Naive B cell (primary cell): ENCODE data around the gene GDF10. TPM values are rescaled to one million over a fixed set of nuclear protein-coding genes. Genes with fewer than 3 reads are reported as not detected.
A peak's percentile ranks its signal among the peaks of the same experiment; 100 is the strongest.

Experiments used
- ATAC-seq, 2 donors: fragments of 150-1000 bp; cut with Tn5 transposase; 2 replicates each; pipeline ENCODE4 v1.10.0; 2021; ENCODE audit warnings: low read depth in 2 of 2, mild to moderate bottlenecking in 2 of 2, moderate library complexity in 2 of 2
- DNase-seq: peaks from one replicate; pipeline ENCODE4 v3.0.0; 2022
- H3K27ac Mint-ChIP-seq, 6 donors: one replicate each; pipeline ENCODE4 v1.8.0; 2020 to 2022; ENCODE audit warnings: mild to moderate bottlenecking in 6 of 6, mixed read lengths in 6 of 6, moderate library complexity in 5 of 6, inconsistent platforms in 2 of 6
- H3K27me3 Mint-ChIP-seq, 3 donors: one replicate each; pipeline ENCODE4 v1.8.0; 2021 to 2022; ENCODE audit warnings: mixed read lengths in 3 of 3, mild to moderate bottlenecking in 1 of 3
- H3K36me3 Mint-ChIP-seq, 2 donors: one replicate each; pipeline ENCODE4 v1.8.0; 2020 to 2022; ENCODE audit warnings: mixed read lengths in 2 of 2, inconsistent platforms in 1 of 2, mild to moderate bottlenecking in 1 of 2
- H3K4me1 Mint-ChIP-seq, 3 donors: one replicate each; pipeline ENCODE4 v1.8.0; 2020 to 2022; ENCODE audit warnings: mixed read lengths in 3 of 3, inconsistent platforms in 1 of 3, mild to moderate bottlenecking in 1 of 3, moderate library complexity in 1 of 3
- H3K4me3 Mint-ChIP-seq, 8 donors: one replicate each; pipeline ENCODE4 v1.8.0; 2020 to 2022; ENCODE audit warnings: mild to moderate bottlenecking in 8 of 8, mixed read lengths in 8 of 8, moderate library complexity in 8 of 8, inconsistent platforms in 2 of 8
- H3K9me3 Mint-ChIP-seq, 7 donors: one replicate each; pipeline ENCODE4 v1.8.0; 2020 to 2022; ENCODE audit warnings: mixed read lengths in 7 of 7, mild to moderate bottlenecking in 5 of 7, inconsistent platforms in 2 of 7, moderate library complexity in 1 of 7
- polyA plus RNA-seq, 6 donors: library from polyadenylated mRNA; unstranded; fragments of 300-500 nt; fragmentation: Illumina TruSeq; gene quantifications; one replicate each; pipeline ENCODE4 v1.2.3, GENCODE V29; 2021; ENCODE audit warnings: low read depth in 6 of 6

GDF10 gene
- polyA plus RNA-seq, 6 donors from 2014 or later, result not detected

DNA sequence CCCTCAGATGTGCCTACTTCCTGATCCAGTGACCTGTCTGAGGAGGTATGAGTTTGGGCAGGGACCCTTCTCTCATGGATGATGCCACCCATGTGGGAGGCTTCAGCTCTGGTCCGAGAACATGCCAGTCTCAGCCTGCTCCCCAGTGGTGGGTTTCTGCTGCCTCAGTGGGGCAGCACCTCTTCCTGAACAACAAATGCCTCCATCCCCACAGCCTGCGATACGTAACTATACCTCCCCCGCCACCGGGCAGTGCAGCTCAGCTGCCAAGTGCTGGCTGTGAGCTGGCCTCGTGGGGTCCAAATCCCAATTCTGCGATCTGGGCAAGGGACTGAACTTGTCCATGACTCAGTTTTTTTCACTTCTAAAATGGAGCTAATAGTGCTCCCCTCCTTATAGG, 3.1 kb downstream of the GDF10 start:
- H3K27me3 Mint-ChIP-seq, result peaks cover 28 to 54% (median 41%) of the 10 kb centered on the region in 3 donors
- ATAC-seq (no peak), DNase-seq (no peak)
- peak overlapping the region in 1 of 8 donors; percentile 58 for H3K4me3 Mint-ChIP-seq
- H3K36me3 Mint-ChIP-seq, result peaks cover 0 to 7% of the 10 kb centered on the region in 2 donors
- no peaks in the 10 kb centered on the region for H3K9me3 Mint-ChIP-seq
- peak overlapping the region in 2 of 6 donors; percentile 55 to 68 for H3K27ac Mint-ChIP-seq
- H3K4me1 Mint-ChIP-seq, result peaks cover 9 to 12% (median 10%) of the 10 kb centered on the region in 3 donors

DNA sequence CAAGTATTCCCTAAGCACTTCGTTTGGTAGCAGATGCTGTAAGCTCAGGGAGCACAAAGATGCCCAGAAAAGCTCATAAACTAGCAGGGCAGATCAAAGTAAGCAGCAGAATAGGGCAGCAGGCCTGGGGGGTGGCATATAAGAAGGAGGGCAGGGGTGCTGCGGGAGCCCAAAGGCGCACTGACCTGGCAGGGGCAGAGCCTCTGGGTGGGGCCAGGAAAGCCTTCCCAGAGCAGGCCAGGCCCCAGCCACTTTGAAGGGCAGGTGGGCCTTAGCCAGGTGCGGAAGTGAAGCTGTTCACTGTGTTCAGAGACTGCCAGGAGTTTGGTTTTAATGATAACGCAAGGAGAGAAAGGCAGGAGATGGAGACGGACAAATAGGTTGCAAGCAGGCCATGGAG, 3.9 kb downstream of the GDF10 start:
- Mint-ChIP-seq H3K36me3 (peaks cover 0 to 7% of the 10 kb centered on the region in 2 donors), H3K4me3 (no peak overlapping the region), H3K27me3 (peaks cover 27 to 57% (median 39%) of the 10 kb centered on the region in 3 donors), H3K9me3 (no peaks in the 10 kb centered on the region), H3K4me1 (peaks cover 9 to 12% (median 10%) of the 10 kb centered on the region in 3 donors), H3K27ac (no peak overlapping the region)
- ATAC-seq (no peak), DNase-seq (no peak)

DNA sequence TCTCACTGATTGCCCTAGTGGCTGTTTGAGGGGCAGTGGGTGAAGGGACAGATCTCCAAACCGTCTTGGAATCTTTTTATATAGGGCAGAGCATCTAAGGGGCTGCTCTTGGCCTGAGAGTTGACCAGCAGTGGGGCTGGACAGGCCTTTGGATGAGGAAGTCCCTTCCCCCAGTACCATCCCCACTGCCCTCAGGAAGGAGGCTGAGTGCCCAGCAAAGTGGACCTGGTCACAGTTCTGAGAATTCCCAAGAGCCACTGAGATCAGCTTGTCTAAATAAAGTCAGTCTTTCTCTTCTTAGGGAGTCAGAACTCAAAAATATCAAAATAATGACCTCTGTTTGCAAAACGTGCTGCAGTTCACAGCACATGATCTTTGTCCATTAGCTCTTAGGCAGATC, 5.6 kb downstream of the GDF10 start:
- peaks cover 0 to 7% of the 10 kb centered on the region in 2 donors for H3K36me3 Mint-ChIP-seq
- H3K4me3 Mint-ChIP-seq, result no peak overlapping the region
- no peaks in the 10 kb centered on the region for H3K9me3 Mint-ChIP-seq
- DNase-seq (no peak), ATAC-seq (no peak)
- H3K4me1 Mint-ChIP-seq, result peaks cover 7 to 10% (median 9%) of the 10 kb centered on the region in 3 donors
- peaks cover 20 to 58% (median 38%) of the 10 kb centered on the region in 3 donors for H3K27me3 Mint-ChIP-seq
- no peak overlapping the region for H3K27ac Mint-ChIP-seq

DNA sequence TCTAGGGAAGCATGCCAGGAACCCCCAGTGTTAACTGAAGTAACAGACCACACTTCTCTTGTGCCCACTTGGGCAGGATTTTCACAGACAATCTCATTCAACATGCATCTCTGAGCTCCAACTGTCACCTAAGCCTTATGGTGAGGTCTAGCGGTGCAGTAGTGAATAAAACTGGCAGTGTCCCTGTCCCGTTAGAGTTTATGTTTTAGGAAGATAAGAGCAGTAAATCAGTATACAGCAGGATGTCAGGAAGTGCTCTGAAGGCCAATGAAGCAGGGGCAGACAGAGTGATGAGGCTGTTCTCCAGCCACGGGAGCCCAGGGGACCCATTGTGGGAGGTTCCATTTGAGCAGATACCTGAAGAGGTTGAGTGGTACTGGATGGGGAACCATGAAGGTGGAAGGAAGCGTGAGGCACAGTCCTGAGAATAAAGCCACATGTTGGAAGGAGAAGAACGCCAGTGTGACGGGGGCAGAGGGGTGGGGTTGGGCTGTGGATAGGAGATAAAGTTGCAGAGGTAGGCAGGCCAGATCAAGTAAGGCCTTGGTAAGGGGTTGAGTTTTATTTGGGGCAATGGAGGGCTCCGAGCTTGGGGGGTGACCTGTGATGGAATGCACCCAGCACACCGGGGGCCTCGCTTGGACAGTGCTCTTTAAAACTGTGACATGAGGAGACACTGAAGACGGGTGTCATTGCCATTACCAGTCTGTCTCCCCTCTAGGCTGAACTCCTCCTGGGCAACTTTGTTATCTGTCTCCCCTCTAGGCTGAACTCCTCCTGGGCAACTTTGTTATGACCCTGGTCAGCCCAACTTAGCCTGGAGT, 6.6 kb downstream of the GDF10 start:
- Mint-ChIP-seq H3K36me3 (no peaks in the 10 kb centered on the region), H3K4me3 (no peak overlapping the region), H3K4me1 (peaks cover 3 to 5% (median 4%) of the 10 kb centered on the region in 3 donors), H3K9me3 (no peaks in the 10 kb centered on the region), H3K27me3 (peaks cover 16 to 48% (median 29%) of the 10 kb centered on the region in 3 donors), H3K27ac (peak overlapping the region in 2 of 6 donors; percentile 40 to 49)
- ATAC-seq, result no peak
- no peak for DNase-seq

DNA sequence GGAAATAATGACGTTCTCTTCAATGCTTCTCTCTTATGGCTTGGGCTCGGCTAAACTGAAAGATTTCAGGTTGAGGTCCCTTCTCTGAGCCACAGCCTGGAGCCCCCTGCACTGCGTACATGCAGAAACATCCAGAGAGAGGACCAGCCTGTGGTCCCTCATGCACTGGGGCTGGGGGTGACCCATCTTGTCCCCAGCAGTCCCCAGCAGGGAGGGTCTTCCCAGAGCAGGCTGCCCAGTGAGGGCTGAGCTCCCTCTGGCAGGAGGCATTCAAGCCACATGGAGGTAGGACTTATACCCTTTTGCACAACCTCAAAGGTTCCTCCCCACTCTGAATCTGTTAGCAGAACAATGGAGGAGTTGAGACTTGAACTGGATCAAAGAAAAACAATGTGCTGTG, 7.4 kb downstream of the GDF10 start:
- Mint-ChIP-seq H3K4me3 (no peak overlapping the region), H3K27ac (no peak overlapping the region), H3K36me3 (no peaks in the 10 kb centered on the region), H3K27me3 (peaks cover 11 to 44% (median 23%) of the 10 kb centered on the region in 3 donors), H3K9me3 (no peaks in the 10 kb centered on the region), H3K4me1 (peaks cover 4 to 9% (median 5%) of the 10 kb centered on the region in 3 donors)
- ATAC-seq, result no peak
- no peak for DNase-seq

DNA sequence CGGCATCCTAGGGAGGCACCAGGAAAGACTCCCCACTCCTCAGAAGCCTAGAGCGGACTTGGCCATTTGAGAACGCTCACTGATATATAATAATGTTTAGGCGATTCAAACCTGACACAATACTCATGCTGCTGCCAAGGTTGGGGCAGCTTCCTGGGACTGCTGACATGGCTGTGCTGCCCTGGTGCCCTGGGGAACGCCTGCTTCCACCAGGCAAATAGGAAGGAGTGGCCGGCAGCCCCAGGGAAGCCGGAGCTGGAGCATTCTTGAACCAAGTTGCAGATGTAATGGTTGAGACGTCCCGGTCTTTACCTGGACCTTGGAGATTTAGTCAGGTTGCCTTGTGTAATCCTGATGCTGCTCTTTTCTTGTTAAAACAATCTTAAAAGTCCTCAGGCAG, 8.8 kb downstream of the GDF10 start:
- Mint-ChIP-seq H3K27ac (no peak overlapping the region), H3K9me3 (no peaks in the 10 kb centered on the region), H3K4me1 (peaks cover 4 to 9% (median 5%) of the 10 kb centered on the region in 3 donors), H3K27me3 (peaks cover 10 to 30% (median 13%) of the 10 kb centered on the region in 3 donors), H3K4me3 (no peak overlapping the region), H3K36me3 (no peaks in the 10 kb centered on the region)
- DNase-seq (no peak), ATAC-seq (no peak)

DNA sequence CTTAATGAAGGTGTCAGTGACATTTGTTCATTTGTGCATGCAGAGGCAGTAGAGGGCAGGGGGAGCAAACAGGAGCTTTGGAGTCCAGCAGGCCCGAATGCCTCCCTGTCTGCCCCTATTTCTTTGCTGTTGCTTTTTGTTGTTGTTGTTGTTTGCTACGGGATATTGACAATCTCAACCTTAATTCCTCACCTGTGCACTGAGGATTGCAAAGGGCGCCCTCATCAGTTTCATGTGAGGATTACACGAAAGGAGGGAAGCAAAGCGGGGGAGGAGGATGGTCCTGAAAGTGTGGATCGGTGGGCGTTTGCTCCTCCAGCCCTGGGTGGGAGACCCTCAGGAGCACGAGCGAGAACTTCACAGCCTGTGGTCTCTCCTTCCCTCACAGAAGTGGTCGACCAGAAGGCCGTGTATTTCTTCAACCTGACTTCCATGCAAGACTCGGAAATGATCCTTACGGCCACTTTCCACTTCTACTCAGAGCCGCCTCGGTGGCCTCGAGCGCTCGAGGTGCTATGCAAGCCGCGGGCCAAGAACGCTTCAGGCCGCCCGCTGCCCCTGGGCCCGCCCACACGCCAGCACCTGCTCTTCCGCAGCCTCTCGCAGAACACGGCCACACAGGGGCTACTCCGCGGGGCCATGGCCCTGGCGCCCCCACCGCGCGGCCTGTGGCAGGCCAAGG, 9.6 kb downstream of the GDF10 start:
- ATAC-seq (no peak), DNase-seq (no peak)
- no peaks in the 10 kb centered on the region for H3K9me3 Mint-ChIP-seq
- no peaks in the 10 kb centered on the region for H3K36me3 Mint-ChIP-seq
- H3K4me1 Mint-ChIP-seq, result peaks cover 4 to 9% (median 5%) of the 10 kb centered on the region in 3 donors
- no peak overlapping the region for H3K27ac Mint-ChIP-seq
- H3K4me3 Mint-ChIP-seq, result no peak overlapping the region
- H3K27me3 Mint-ChIP-seq, result peaks cover 10 to 28% (median 11%) of the 10 kb centered on the region in 3 donors

DNA sequence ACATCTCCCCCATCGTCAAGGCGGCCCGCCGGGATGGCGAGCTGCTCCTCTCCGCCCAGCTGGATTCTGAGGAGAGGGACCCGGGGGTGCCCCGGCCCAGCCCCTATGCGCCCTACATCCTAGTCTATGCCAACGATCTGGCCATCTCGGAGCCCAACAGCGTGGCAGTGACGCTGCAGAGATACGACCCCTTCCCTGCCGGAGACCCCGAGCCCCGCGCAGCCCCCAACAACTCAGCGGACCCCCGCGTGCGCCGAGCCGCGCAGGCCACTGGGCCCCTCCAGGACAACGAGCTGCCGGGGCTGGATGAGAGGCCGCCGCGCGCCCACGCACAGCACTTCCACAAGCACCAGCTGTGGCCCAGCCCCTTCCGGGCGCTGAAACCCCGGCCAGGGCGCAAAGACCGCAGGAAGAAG, 10.1 kb downstream of the GDF10 start:
- no peak overlapping the region for H3K4me3 Mint-ChIP-seq
- no peaks in the 10 kb centered on the region for H3K9me3 Mint-ChIP-seq
- DNase-seq, result no peak

DNA sequence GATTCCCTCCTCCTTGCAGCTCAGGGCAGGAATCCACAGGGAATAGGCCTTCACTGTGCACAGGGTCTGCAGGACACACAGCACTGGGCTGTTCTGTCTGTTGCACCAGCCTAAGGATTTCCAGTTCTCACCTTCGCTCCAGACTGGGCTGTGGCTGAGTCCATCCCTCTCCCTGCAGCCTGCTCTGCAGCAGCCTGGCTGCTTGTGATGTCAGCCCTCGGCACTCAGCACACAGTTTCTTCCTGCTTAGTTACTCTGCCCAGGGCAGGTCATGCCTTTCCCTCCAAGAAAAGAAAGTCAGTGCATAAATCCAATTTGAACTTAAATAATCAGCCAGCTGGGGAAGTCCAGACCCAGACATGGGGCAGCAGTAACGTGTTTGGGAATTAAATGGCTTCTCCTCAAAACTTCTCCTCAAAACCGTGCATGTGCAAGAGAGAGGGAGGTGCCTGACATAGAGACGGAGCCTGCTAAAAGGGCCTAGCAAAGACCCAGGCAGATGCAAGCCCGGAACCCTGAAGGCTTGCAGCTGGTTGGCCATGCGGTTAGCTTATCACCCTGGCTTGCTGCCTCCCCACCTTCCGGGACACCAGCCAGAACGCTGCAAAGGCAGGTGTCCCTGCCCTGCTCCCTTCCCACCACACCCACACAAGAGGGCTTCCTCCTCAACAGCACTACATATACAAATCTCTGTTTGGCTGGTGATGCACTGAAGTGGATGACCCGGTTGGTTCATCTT, 11.4 kb downstream of the GDF10 start:
- no peak for ATAC-seq

More for the DNA sequence above, 10.1 kb downstream of the GDF10 start:
- peaks cover 4 to 9% (median 5%) of the 10 kb centered on the region in 3 donors for H3K4me1 Mint-ChIP-seq
- no peaks in the 10 kb centered on the region for H3K36me3 Mint-ChIP-seq
- no peak for ATAC-seq
- peaks cover 6 to 28% (median 6%) of the 10 kb centered on the region in 3 donors for H3K27me3 Mint-ChIP-seq
- peak overlapping the region in 1 of 6 donors; percentile 47 for H3K27ac Mint-ChIP-seq

DNA sequence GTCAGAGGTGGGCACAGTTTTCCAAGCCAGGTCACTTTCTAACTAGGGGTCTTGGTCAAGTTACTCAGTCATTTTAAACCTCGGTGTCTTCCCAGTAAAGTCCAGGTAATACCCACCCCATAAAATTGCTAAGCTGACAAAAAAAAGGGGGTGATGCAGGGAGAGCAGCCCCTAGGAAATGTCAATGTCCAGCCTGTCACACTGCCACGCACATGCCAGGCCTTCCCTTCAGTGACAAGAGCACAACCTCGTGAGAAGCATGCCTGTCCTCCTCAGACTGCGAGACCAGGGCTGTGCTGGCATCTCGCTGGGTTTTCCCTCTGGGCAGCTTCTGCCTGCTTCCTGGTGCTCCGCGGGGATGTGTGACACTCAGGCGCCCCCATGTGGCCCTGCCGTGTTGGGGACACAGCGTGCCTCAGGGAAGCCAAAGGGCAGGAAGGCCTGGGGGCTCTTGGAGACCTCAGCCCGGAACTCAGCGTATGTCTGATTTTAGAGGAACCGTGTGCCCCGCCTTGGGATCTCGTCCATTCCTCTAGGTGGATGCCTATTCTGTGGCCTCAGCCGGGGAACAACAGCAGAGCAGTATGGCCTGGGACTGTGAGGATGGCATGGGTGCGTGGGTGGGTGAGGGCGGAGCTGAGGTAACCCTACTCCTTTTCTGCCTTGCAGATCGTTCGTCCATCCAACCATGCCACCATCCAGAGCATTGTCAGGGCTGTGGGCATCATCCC, 12.1 kb downstream of the GDF10 start:
- H3K27ac Mint-ChIP-seq, result peak overlapping the region in 1 of 6 donors; percentile 64
- peaks cover 0 to 16% (median 6%) of the 10 kb centered on the region in 3 donors for H3K27me3 Mint-ChIP-seq
- H3K36me3 Mint-ChIP-seq, result no peaks in the 10 kb centered on the region
- ATAC-seq (peak; percentile 67 to 78), DNase-seq (peak; percentile 64)
- no peaks in the 10 kb centered on the region for H3K9me3 Mint-ChIP-seq
- H3K4me3 Mint-ChIP-seq, result no peak overlapping the region
- H3K4me1 Mint-ChIP-seq, result peaks cover 0 to 5% (median 0%) of the 10 kb centered on the region in 3 donors

More for the DNA sequence above, 11.4 kb downstream of the GDF10 start:
- H3K27ac Mint-ChIP-seq, result peak overlapping the region in 1 of 6 donors; percentile 64
- H3K4me1 Mint-ChIP-seq, result peaks cover 3 to 9% (median 3%) of the 10 kb centered on the region in 3 donors
- H3K9me3 Mint-ChIP-seq, result no peaks in the 10 kb centered on the region
- peaks cover 4 to 24% (median 6%) of the 10 kb centered on the region in 3 donors for H3K27me3 Mint-ChIP-seq
- no peaks in the 10 kb centered on the region for H3K36me3 Mint-ChIP-seq
- no peak for DNase-seq
- H3K4me3 Mint-ChIP-seq, result no peak overlapping the region

DNA sequence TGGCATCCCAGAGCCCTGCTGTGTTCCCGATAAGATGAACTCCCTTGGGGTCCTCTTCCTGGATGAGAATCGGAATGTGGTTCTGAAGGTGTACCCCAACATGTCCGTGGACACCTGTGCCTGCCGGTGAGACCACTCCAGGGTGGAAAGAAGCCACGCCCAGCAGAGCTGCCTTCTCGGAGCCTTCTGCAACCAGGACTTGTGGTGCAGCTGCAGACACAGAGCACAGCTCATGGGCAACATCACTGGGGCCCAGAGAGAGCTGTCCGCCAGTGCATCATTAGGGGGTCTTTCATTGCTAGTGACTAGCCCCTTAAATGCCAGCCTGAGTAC, 12.6 kb downstream of the GDF10 start:
- peaks cover 0 to 5% (median 0%) of the 10 kb centered on the region in 3 donors for H3K4me1 Mint-ChIP-seq
- DNase-seq (no peak), ATAC-seq (no peak)
- no peaks in the 10 kb centered on the region for H3K36me3 Mint-ChIP-seq
- H3K27ac Mint-ChIP-seq, result no peak overlapping the region
- H3K9me3 Mint-ChIP-seq, result no peaks in the 10 kb centered on the region
- peaks cover 0 to 12% (median 6%) of the 10 kb centered on the region in 3 donors for H3K27me3 Mint-ChIP-seq
- no peak overlapping the region for H3K4me3 Mint-ChIP-seq

DNA sequence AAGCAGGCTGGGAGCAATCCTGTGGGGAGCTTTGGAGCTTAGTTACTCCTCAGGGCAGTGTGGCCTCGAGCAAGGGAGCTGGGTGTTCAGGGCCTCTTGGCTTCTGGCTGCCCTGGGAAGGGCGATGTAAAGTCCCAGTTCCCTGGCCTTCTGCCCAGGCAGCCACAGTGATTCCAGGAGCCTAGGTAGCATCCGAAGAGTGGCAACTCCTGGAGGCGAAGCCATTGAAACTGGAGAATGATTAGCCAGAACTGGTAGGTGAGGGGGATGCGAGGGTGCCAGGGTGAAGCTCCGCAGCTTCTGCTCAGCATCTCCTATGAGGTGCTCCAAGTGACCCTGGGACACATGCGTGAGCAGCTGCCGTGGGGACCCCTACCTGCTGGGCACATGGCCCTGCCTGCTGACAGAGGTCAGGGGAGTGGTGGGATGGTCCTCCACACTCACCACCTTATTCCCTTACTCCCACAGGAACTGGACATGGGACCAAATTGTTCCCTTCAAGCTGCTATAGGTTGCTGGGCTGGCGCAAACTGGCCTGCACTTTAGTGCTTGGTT, 14.5 kb downstream of the GDF10 start:
- Mint-ChIP-seq H3K9me3 (no peaks in the 10 kb centered on the region), H3K27me3 (peaks cover 0 to 5% (median 2%) of the 10 kb centered on the region in 3 donors), H3K27ac (no peak overlapping the region), H3K4me3 (no peak overlapping the region), H3K36me3 (no peaks in the 10 kb centered on the region), H3K4me1 (peaks cover 0 to 5% (median 0%) of the 10 kb centered on the region in 3 donors)
- DNase-seq, result no peak
- no peak for ATAC-seq
